SK-N-SH treated with all-trans-retinoic acid at 6 μM for 48 hours (cell line): Measurements from ENCODE around the gene SWSAP1.

Experiments used
- BACH2 ChIP-seq: fragments of 250-450 bp; sonication (Bioruptor Pico); IDR thresholded peaks from 2 replicates; pipeline ENCODE4 v1.9.0; 2021; ENCODE audit warnings: mild to moderate bottlenecking, borderline replicate concordance
- CSRNP3 ChIP-seq: fragments of 250-450 bp; sonication (Bioruptor Pico); IDR thresholded peaks from 2 replicates; pipeline ENCODE4 v1.5.1; 2021; ENCODE audit warnings: mild to moderate bottlenecking, moderate library complexity
- OSR1 ChIP-seq: fragments of 250-450 bp; sonication (Bioruptor Pico); IDR thresholded peaks from 2 replicates; pipeline ENCODE4 v1.8.0; 2022; ENCODE audit warnings: moderate library complexity, mild to moderate bottlenecking, inconsistent platforms
- PATZ1 ChIP-seq: fragments of 250-450 bp; sonication (Bioruptor Pico); IDR thresholded peaks from 2 replicates; pipeline ENCODE4 v1.8.0; 2020; ENCODE audit warnings: mild to moderate bottlenecking, moderate library complexity, borderline replicate concordance
- POU6F1 ChIP-seq: fragments of 250-450 bp; sonication (Bioruptor Pico); IDR thresholded peaks from 2 replicates; pipeline ENCODE4 v1.8.0; 2021; ENCODE audit warnings: low read depth, mild to moderate bottlenecking, moderate library complexity, borderline replicate concordance
- RARB ChIP-seq: fragments of 250-450 bp; sonication (Bioruptor Pico); IDR thresholded peaks from 2 replicates; pipeline ENCODE4 v1.8.0; 2021; ENCODE audit warnings: mild to moderate bottlenecking, moderate library complexity
- SNAI2 ChIP-seq: fragments of 250-450 bp; sonication (Bioruptor Pico); IDR thresholded peaks from 2 replicates; pipeline ENCODE4 v1.5.0; 2020; ENCODE audit warnings: mild to moderate bottlenecking, moderate library complexity
- TOX ChIP-seq: fragments of 250-450 bp; sonication (Bioruptor Pico); IDR thresholded peaks from 2 replicates; pipeline ENCODE4 v1.8.0; 2021; ENCODE audit warnings: mild to moderate bottlenecking, moderate library complexity, borderline replicate concordance
- ZFP3 ChIP-seq: fragments of 250-450 bp; sonication (Bioruptor Pico); IDR thresholded peaks from 2 replicates; pipeline ENCODE4 v1.5.0; 2020; ENCODE audit warnings: mild to moderate bottlenecking, moderate library complexity
- ZFP30 ChIP-seq: fragments of 450-650 bp; formaldehyde crosslinking; IDR thresholded peaks from 2 replicates; pipeline ENCODE4 v1.5.0; 2022; ENCODE audit warnings: mild to moderate bottlenecking, moderate library complexity
- ZNF8 ChIP-seq: fragments of 450-650 bp; formaldehyde crosslinking; IDR thresholded peaks from 2 replicates; pipeline ENCODE4 v1.5.0; 2020; ENCODE audit warnings: mild to moderate bottlenecking, moderate library complexity

- TF ChIP-seq TOX (CRISPR knock-in tag) (no peak), SNAI2 (CRISPR knock-in tag) (no peak), PATZ1 (no peak), ZFP30 (CRISPR knock-in tag) (no peak), ZNF8 (CRISPR knock-in tag) (no peak), BACH2 (CRISPR knock-in tag) (no peak), RARB (CRISPR knock-in tag) (no peak), ZFP3 (CRISPR knock-in tag) (no peak), CSRNP3 (no peak), OSR1 (no peak), POU6F1 (CRISPR knock-in tag) (no peak)
Observed at GRCh38 chr19:11390359-11390758, 15.9 kb downstream of the SWSAP1 start.
